DND-41 (cell line): ENCODE data around the gene OR1M1.

ENCODE experiments used
- EZH2 ChIP-seq: IDR thresholded peaks from 3 replicates; pipeline ENCODE4 v1.6.1; 2012; ENCODE audit warnings: borderline replicate concordance, low read depth, mild to moderate bottlenecking, moderate library complexity, low read length, inconsistent platforms; ENCODE audit not compliant: severe bottlenecking
- TF ChIP-seq, protein P1 (sequence below): IDR thresholded peaks from 2 replicates; pipeline ENCODE4 v1.5.1; 2012; ENCODE audit warnings: borderline replicate concordance, low read length, moderate library complexity, mild to moderate bottlenecking; ENCODE audit not compliant: poor library complexity, severe bottlenecking; ENCODE audit errors: extremely low read depth

DNA sequence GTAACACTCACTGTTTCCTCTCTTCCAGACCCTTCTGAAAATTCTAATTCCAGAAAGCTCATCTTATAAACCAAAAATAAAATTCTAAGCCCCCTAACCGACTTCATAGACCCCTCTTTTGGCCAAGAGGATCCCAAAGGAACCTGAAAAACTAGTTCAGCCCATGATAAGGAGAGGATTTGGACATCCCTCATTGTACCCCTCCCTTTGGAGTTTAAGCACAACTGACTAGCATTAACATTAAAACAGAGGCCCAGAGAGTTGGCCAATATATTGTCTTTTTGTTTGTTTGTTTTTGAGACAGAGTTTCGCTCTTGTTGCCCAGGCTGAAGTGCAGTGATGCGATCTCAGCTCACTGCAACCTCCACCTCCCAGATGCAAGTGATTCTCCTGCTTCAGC lies 42.4 kb upstream of the OR1M1 start:
- TF ChIP-seq EZH2, result no peak
- TF ChIP-seq, protein P1, sequence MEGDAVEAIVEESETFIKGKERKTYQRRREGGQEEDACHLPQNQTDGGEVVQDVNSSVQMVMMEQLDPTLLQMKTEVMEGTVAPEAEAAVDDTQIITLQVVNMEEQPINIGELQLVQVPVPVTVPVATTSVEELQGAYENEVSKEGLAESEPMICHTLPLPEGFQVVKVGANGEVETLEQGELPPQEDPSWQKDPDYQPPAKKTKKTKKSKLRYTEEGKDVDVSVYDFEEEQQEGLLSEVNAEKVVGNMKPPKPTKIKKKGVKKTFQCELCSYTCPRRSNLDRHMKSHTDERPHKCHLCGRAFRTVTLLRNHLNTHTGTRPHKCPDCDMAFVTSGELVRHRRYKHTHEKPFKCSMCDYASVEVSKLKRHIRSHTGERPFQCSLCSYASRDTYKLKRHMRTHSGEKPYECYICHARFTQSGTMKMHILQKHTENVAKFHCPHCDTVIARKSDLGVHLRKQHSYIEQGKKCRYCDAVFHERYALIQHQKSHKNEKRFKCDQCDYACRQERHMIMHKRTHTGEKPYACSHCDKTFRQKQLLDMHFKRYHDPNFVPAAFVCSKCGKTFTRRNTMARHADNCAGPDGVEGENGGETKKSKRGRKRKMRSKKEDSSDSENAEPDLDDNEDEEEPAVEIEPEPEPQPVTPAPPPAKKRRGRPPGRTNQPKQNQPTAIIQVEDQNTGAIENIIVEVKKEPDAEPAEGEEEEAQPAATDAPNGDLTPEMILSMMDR, result no peak
